Mesendoderm (in vitro differentiated cells): ENCODE measurements around the gene PCGF5.
"Not testable (repeated sequence)": the region's sequence is repeated elsewhere in the genome, so short reads cannot be mapped to it uniquely, and the experiment has no call there.

Experiments used
- DNase-seq: peaks from one replicate; pipeline ENCODE4 v3.0.0; 2013
- H2AK5ac ChIP-seq: 2 replicates; pipeline ENCODE4 v1.6.1; 2013; ENCODE audit warnings: low read length, inconsistent platforms
- H2BK120ac ChIP-seq: 2 replicates; pipeline ENCODE4 v1.6.1; 2013; ENCODE audit warnings: low read depth, mild to moderate bottlenecking, low read length, moderate library complexity, mixed read lengths
- H2BK15ac ChIP-seq: replicated peaks from 2 replicates; pipeline ENCODE4 v1.6.1; 2013; ENCODE audit warnings: low read depth, mild to moderate bottlenecking, moderate library complexity
- H2BK5ac ChIP-seq: 2 replicates; pipeline ENCODE4 v1.6.1; 2013; ENCODE audit warnings: low read length, inconsistent platforms
- H3K18ac ChIP-seq: 2 replicates; pipeline ENCODE4 v1.6.1; 2013; ENCODE audit warnings: mild to moderate bottlenecking, low read length, mixed read lengths
- H3K23ac ChIP-seq: one replicate; pipeline ENCODE4 v1.6.1; 2013; ENCODE audit warnings: low read length
- H3K27ac ChIP-seq: 2 replicates; pipeline ENCODE4 v1.5.1; 2013; ENCODE audit warnings: low read depth, mild to moderate bottlenecking, inconsistent platforms, low read length, moderate library complexity
- H3K27me3 ChIP-seq: 2 replicates; pipeline ENCODE4 v1.6.1; 2013; ENCODE audit warnings: low read length, control low read depth, mild to moderate bottlenecking, inconsistent platforms; ENCODE audit not compliant: insufficient read depth, poor library complexity
- H3K36me3 ChIP-seq: 2 replicates; pipeline ENCODE4 v1.6.1; 2013; ENCODE audit warnings: low read length, inconsistent platforms; ENCODE audit not compliant: control insufficient read depth, insufficient read depth
- H3K4ac ChIP-seq: one replicate; pipeline ENCODE4 v1.6.1; 2013; ENCODE audit warnings: low read depth, mild to moderate bottlenecking, low read length, moderate library complexity
- H3K4me1 ChIP-seq: 2 replicates; pipeline ENCODE4 v1.6.1; 2013; ENCODE audit warnings: low read depth, low read length, inconsistent platforms; ENCODE audit not compliant: control insufficient read depth
- H3K4me2 ChIP-seq: 2 replicates; pipeline ENCODE4 v1.6.1; 2013; ENCODE audit warnings: low read length
- H3K4me3 ChIP-seq: 2 replicates; pipeline ENCODE4 v1.5.1; 2013; ENCODE audit warnings: mild to moderate bottlenecking, low read length
- H3K56ac ChIP-seq: one replicate; pipeline ENCODE4 v1.6.1; 2013; ENCODE audit warnings: low read length
- H3K79me1 ChIP-seq: 2 replicates; pipeline ENCODE4 v1.6.1; 2013; ENCODE audit warnings: low read length, inconsistent platforms
- H3K79me2 ChIP-seq: 2 replicates; pipeline ENCODE4 v1.6.1; 2013; ENCODE audit warnings: mild to moderate bottlenecking, low read length; ENCODE audit not compliant: control insufficient read depth, insufficient read depth
- H3K9ac ChIP-seq: 2 replicates; pipeline ENCODE4 v1.6.1; 2013; ENCODE audit warnings: low read length, inconsistent platforms
- H4K5ac ChIP-seq: one replicate; pipeline ENCODE4 v1.6.1; 2013; ENCODE audit warnings: low read length
- H4K8ac ChIP-seq: one replicate; pipeline ENCODE4 v1.6.1; 2013; ENCODE audit warnings: low read depth, mild to moderate bottlenecking, control low read depth, low read length, moderate library complexity
- WGBS: extraction: QIAGEN DNeasy Blood & Tissue Kit; methylation state at CpG from one replicate; pipeline ENCODE4 v1.1.7; 2013; ENCODE audit warnings: low lambda C conversion rate, missing lambda C conversion rate; ENCODE audit not compliant: insufficient coverage; ENCODE audit errors: extremely low coverage; 5-methylcytosine and 5-hydroxymethylcytosine counted together

Gene PCGF5

DNA sequence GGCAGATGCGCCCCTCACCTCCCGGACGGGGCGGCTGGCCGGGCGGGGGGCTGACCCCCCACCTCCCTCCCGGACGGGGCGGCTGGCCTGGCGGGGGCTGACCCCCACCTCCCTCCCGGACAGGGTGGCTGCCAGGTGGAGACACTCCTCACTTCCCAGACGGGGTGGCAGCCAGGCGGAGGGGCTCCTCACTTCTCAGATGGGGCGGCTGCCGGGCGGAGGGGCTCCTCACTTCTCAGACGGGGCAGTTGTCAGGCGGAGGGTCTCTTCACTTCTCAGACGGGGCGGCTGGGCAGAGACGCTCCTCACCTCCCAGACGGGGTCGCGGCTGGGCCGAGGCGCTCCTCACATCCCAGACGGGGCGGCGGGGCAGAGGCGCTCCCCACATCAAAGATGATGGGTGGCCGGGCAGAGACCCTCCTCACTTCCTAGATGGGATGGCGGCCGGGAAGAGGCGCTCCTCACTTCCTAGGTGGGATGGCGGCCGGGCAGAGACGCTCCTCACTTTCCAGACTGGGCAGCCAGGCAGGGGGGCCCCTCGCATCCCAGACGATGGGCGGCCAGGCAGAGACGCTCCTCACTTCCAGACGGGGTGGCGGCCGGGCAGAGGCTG, 102.9 kb downstream of the PCGF5 start:
- H3K4me3 ChIP-seq, H3K56ac ChIP-seq, H3K27me3 ChIP-seq, H3K4ac ChIP-seq, H4K8ac ChIP-seq, H3K36me3 ChIP-seq, H3K4me1 ChIP-seq, DNase-seq, H3K23ac ChIP-seq, H2AK5ac ChIP-seq, H2BK15ac ChIP-seq, H3K4me2 ChIP-seq, H2BK5ac ChIP-seq, H3K79me1 ChIP-seq, H3K79me2 ChIP-seq, H3K18ac ChIP-seq, H2BK120ac ChIP-seq, H3K27ac ChIP-seq, H3K9ac ChIP-seq, H4K5ac ChIP-seq: not testable (repeated sequence)
- WGBS, result no CpG with 5 or more reads among the region's 44 CpGs

DNA sequence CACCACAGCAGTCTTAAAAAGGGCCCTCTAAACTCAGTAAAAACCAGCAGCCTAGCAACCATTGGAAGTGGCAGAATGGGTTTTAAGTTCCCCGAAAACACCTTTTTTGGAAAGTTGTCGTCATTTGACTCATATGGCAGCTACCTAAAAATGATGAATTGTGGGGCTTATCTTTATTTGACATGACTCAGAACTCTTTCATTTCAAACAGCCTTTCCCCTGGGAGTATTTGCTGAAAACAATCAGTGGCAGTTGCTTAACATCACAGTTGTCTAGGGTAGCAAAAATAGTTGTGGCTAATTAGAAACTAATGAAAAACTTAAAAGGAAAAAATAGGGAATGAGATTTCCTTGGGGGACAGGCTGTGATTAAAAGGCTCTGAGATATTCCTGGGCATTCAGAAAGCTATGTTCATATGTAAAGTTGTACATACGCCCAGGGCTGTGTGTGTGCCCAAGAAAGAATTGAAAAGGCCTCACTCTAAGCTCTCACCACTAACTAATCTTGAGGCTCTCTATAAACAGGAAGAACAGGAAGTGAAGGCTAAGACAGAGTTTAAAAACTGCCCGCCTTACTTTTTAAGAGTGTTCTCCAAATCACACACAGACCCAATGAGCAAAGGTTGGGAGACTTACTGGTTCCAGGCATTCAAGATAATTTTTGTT, 108.0 kb downstream of the PCGF5 start:
- no peak overlapping the region for H3K9ac ChIP-seq
- H2BK5ac ChIP-seq, result no peak overlapping the region
- no peak overlapping the region for H4K8ac ChIP-seq
- DNase-seq, result no peak
- H3K4me3 ChIP-seq, result no peak overlapping the region
- H3K4ac ChIP-seq, result no peak overlapping the region
- H2BK15ac ChIP-seq, result no peak overlapping the region
- H3K56ac ChIP-seq, result no peak overlapping the region
- no peaks in the 10 kb centered on the region for H3K79me1 ChIP-seq
- WGBS, result no CpG with 5 or more reads among the region's 4 CpGs
- no peak overlapping the region for H3K27ac ChIP-seq
- no peaks in the 10 kb centered on the region for H3K79me2 ChIP-seq
- H2BK120ac ChIP-seq, result no peak overlapping the region
- no peaks in the 10 kb centered on the region for H3K36me3 ChIP-seq
- no peak overlapping the region for H3K23ac ChIP-seq
- no peak overlapping the region for H3K4me2 ChIP-seq
- H3K18ac ChIP-seq, result no peak overlapping the region
- no peaks in the 10 kb centered on the region for H3K27me3 ChIP-seq
- no peak overlapping the region for H4K5ac ChIP-seq
- H3K4me1 ChIP-seq, result no peaks in the 10 kb centered on the region
- no peak overlapping the region for H2AK5ac ChIP-seq
